GF-D8 (cell line): Measurements from ENCODE around the gene SUV39H2.
A peak's percentile ranks its signal among the peaks of the same experiment; 100 is the strongest.
"Not testable (repeated sequence)": the region's sequence is repeated elsewhere in the genome, so short reads cannot be mapped to it uniquely, and the experiment has no call there.

ENCODE experiments used
- DNase-seq: peaks from one replicate; lab custom pipeline; 2025; lab: John Stamatoyannopoulos, UW

The SUV39H2 gene

GRCh38 chr10:14936584-14936983 lies 57.9 kb downstream of the SUV39H2 start:
- DNase-seq, result no peak

- DNase-seq, result not testable (repeated sequence)
These were observed 60.3 kb downstream of the SUV39H2 start for GRCh38 chr10:14938971-14939370.

- not testable (repeated sequence) for DNase-seq
These were observed 63.7 kb downstream of the SUV39H2 start for GRCh38 chr10:14942147-14942949.

GRCh38 chr10:14942950-14943338 lies 64.3 kb downstream of the SUV39H2 start:
- DNase-seq, result not testable (repeated sequence)

GRCh38 chr10:14945108-14945507 lies 66.4 kb downstream of the SUV39H2 start:
- no peak for DNase-seq

GRCh38 chr10:14947268-14947667 lies 68.6 kb downstream of the SUV39H2 start:
- DNase-seq, result no peak

GRCh38 chr10:14949291-14949690 lies 70.6 kb downstream of the SUV39H2 start:
- DNase-seq, result no peak

GRCh38 chr10:14952851-14953423 lies 74.3 kb downstream of the SUV39H2 start:
- peak; percentile 4 for DNase-seq

GRCh38 chr10:14953424-14954000 lies 74.8 kb downstream of the SUV39H2 start:
- DNase-seq, result no peak
